Stimulated activated CD8-positive, alpha-beta memory T cell treated with anti-CD3 and anti-CD28 coated beads, Interleukin-4, amount 100 ng/mL, for 4 hours (primary cell): ENCODE data around the gene CDC42EP4.
A peak's percentile ranks its signal among the peaks of the same experiment; 100 is the strongest.

Experiments used
- DNase-seq, 2 donors: peaks; one replicate each; pipeline ENCODE4 v3.0.0-alpha.2; 2020; ENCODE audit warnings: low read depth in 2 of 2, low spot score in 1 of 2

Gene CDC42EP4, protein sequence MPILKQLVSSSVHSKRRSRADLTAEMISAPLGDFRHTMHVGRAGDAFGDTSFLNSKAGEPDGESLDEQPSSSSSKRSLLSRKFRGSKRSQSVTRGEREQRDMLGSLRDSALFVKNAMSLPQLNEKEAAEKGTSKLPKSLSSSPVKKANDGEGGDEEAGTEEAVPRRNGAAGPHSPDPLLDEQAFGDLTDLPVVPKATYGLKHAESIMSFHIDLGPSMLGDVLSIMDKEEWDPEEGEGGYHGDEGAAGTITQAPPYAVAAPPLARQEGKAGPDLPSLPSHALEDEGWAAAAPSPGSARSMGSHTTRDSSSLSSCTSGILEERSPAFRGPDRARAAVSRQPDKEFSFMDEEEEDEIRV

DNA sequence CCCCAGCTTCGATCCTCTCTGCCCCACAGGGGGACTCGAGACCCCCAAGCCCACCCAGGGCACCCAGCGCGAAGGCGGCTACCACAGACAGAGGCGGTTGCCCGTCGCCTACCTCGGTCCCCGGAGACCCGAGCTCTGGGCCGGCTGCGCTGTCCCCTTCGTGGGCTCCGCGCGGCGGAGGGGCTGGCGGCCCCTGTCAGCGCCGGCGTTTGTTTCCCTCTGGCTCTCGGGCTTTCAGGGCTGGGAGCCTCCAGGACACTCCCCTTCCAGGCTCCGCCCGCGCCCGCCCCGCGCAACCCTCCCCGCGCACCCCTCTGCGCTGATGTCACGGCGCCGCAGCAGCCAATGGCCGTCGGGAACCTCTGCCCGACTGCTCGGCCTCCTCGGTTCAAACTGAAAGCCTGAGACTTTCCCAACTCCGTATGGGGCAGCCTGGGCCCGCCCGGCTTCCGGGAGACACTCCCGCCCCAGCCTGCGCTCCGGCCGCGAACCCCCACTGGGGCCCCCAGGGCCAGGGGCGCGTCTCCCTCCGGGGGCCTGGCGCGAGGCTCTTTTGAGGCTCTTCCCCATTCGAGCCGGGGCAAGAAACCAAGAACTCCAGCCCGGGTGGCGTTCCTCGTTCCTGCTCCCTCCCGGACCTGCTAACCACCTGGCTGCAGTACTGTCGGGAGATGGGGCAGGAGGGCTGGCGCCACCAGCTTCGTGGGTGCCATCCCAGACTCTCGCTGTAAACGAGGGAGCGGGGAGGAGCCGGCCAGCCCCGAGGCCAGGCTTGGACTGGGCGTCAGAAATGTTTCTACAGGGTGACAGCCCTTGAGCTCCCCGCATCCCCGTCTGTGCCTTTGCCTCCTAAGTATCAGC lies at the start of gene CDC42EP4:
Gene CDC42EP4 (minus strand): TSS at position 221 of the 861 bp plus-strand sequence. CDS start 25,501 bp downstream, outside the sequence.
- peak; percentile 49 to 70 for DNase-seq

DNA sequence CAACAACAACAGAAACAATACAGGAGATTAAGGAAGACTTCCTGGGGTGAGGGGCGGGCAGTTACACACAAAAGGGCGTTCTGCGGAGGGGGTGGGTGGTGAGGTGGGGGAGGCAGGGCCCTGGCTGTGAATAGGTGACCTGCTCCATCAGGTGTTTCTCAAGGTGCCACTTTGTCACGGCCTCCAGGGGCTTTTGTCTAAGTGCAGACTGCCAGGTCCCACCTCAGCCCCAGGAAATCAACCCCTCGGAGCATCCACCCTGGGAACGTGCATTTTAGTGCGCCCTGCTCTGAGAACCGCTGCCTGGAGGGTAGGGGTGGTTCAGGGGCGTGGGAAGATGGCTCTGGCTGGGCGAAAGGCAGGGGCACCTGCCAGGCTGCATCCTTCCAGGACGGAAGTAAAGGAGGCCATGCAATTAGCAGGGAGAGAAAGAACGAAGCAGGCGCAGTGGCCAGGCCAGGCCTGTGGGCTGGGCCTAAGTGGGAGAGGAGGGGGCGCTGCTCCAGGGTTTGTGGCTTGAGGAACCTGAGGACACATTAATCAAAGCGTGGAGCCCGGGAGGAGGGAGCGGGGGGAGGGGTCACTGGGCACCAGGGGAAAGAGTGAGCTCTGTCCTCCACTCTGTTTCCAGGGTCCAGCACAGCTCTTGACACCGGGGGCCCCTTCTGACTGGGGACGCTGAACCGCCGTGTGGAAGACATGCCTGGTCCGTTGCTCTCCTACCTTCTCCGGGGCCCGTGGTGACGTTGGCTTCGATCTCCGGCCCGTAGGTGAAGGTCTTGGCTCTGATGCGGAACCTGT lies 49.4 kb upstream of the CDC42EP4 start:
- DNase-seq = no peak

DNA sequence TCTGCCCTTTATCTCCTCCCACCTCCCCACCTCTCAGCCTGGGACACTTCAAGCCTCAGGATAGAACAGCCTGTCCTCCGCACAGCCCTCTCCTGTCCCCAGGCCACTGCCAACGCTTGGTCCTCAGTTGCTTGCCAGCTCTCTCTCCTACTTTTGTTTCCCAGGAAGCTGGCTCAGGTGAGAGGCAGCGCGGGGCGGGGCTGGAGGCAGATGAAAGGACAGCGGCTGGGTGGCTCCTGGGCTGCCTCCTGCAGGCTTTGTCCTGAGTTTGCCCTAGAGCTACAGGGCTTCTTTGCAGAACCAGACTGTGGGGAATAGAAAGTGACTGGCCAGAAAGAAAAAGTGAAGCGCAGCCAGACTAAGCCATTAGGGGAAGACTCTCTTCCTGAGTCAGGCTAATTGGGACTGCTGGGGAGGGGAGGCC lies 48.2 kb upstream of the CDC42EP4 start:
- no peak for DNase-seq

DNA sequence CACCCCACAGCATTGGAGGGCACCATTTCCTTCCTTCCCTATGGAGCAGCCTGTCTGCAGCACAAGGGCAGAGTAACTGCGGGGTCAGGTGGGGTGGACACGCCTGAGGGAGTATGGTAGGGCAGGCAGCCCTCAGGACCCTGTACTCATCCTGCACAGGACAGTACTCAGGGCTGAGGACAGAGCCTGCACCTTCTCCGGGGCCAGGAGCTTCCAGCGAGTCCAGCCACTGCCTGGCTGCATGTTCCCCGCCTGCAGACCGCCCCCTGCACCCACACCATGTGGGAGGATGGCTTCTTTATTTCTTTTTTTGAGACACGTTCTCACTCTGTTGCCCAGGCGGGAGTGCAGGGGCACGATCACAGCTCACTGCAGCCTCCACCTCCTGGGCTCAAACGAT lies 47.6 kb upstream of the CDC42EP4 start:
- no peak for DNase-seq

DNA sequence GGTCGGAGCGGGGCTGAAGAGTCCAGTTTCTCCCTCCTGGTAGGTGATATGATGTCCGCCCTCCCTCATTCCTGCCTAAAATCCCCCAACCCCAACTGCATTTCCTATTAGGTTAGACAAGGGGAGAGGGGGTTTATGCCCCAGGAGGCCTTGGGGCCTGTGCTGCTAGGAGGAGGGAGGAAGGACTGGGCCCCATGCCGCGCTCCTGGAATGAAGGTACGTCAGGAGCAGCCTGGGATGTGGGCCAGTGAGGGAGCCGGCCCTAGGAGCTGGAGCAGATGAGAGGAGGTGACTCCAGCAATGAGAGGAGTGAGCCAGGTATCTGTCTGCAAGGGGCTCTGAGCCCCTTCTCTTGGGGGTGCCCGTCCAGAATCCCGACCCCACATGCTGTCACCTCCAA lies 46.9 kb upstream of the CDC42EP4 start:
- no peak for DNase-seq

DNA sequence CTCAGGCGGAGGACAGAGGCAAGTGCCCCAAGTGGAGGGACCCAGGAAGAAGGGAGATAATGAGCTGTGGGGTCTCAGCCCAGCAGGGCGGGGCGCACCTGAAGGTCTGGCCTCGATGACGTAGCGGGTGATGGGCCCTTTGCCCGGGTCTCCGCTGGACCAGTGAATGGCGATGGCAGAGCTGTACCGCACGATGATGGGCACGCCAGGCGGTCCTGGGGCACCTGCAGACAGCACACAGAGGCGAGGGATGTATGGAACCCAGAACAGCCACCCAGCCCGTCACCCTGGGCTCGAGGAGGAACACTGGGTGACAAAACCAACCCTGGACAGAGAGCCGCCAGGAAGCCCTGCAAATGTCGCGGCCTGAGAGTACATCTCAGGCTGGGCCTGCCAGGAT lies 46.2 kb upstream of the CDC42EP4 start:
- no peak for DNase-seq

DNA sequence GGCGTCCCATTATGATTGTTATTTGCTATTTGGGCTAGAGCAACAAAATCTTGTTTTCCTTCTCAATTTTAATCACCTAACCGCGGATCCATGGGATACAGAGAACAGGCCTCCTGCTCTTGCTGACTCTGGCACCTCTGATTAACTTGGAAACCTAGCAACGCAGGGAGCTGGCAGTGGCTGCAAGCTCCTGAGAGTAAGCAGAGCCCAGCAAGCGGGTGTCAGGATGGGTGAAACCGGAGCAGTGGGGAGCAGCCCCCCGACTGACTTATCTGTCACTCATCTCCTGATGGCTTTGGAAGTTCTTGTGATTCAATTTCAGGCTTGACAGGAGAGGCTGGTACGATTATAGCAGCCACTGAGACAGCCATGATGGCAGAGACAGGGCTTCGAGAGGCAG lies 45.5 kb upstream of the CDC42EP4 start:
- DNase-seq = no peak

DNA sequence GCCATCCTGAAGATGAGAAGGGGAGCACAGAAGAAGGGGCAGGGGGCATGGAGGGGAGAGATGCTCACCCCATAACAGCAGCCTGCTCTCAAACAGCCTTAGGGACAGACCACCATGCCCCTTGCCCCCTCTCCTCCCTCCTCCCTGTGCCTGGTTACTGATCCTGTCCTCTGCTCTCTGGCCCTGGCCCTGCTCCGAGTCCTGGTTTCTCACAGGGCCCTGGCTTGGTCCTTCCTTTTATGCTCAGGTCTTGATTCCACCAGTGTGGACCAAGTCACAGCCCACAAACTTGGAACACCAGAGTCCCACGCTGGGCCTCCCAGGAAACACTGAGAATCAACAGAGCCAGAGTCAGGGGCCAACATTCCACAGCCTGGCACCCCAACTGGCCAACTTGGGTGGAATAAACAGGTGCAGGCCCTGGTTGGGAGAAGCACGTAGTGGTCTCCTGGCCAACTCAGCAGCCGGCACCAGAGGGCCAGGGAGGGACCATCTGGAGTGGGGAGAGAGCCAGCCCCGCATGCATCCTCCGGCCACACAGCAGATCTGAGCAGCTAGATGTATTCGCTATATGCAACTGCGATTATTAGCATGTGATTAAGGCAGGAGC lies 44.9 kb upstream of the CDC42EP4 start:
- DNase-seq = no peak

DNA sequence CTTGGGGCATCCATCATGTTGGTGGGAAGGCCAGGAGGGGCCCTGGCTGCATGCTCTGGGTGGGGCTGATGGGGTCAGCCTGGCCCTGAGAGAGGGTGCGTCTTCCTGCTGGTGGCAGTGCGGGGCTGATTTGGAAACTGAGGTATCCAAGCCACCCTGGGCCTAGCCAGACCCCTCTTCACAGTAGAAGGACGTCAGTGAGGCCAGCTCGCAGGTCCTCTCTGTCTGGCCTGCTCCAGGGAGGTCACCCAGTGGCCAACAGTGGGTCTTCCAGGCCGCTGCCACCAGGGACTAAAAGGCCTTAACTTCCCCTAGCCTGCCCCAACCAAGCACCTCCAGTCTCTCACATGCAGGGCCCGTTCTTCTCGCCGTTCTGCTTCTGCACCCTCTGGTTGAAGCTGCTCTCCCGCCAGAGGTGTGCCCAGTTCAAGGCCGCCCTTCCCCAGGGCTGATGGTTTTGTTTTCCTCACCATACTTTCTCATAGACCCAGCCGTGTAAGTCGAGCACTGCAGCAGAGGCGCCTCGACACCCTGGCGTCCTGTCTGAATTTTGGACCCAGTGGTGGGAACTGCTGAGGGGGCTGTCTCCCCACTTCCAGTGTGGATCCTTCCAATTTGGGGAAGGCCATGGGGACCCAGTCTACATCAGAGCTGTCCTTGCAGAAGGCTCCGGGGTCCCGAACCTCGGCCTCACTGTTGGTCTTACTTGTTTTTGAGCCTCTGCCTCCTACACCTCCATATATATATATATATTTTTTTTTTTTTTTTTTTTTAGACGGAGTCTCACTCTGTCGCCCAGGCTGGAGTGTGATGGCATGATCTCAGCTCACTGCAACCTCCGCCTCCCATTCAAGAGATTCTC lies 42.9 kb upstream of the CDC42EP4 start:
- no peak for DNase-seq

DNA sequence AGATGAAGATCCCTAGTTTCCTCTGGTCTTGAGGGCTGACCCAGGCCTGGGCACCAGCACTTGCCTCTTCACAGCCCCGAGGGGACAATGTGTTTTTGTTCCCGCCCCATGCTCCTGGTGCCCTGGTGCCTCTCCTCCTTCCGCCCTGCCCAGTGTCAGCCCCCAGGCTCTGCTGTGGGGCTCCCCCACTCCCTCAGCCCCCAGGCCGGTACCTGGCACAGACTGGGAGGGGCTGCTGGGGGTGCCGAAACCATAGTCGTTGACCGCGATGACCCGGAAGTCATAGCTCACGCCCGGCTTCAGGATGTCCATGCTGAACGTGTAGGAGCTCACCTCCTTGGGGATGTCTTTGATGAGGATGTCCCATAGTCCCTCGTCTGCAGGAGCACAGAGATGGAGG lies 40.5 kb upstream of the CDC42EP4 start:
- DNase-seq = no peak

DNA sequence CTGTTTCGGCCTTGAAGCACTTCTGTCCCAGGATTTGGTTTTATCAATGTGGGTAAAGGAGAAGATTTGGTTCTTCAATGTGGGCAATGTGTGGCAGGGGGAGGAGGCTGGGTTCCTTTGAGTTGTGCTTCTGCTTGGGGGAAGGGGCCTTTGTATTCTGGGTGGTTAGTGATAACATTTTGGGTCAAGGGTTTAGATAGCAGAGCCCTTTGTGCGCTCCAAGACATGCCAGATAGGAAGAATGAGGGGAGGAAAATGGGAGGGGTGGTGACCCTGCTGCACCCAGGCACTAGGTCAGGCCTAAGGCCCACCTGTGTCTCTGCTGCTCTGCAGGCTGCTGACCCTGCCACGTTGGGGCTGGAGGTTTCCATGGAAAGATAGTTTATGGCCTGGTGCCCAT lies 40.0 kb upstream of the CDC42EP4 start:
- DNase-seq = no peak

DNA sequence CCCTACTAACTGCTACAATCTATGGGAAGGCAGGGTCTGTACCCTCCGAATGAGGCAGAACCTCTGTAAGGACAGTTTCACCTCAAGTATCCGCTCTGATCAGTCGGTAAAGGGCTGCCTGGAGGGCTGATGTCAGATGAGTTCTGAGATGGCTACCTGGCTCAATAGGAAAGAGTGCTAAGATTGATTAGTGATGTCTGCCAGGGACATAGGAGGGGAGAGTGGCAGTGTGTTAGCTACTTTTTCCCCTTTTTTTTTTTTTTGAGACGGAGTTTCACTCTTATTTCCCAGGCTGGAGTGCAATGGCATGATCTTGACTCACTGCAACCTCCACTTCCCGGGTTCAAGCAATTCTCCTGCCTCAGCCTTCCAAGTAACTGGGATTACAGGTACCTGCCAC lies 39.1 kb upstream of the CDC42EP4 start:
- no peak for DNase-seq

DNA sequence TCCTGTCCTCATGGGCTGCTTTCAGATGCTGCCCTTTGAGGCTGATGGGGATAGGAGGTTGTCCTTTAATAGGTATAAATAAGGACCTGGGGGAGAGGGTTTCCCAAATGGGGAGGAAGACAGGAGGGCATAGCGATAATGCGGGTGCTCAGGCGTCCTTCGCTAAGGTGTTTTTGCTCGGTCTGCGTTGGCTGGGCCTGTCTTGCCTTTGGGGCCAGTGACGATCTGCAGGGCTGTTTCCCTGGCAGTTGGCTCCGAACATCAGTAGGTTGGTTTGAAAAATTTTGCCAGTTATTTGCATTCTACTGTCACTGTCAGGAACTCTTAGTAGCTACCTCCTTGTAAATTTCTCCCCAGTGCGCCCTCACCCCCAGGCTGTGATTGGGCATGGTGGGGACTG lies 37.8 kb upstream of the CDC42EP4 start:
- no peak for DNase-seq

DNA sequence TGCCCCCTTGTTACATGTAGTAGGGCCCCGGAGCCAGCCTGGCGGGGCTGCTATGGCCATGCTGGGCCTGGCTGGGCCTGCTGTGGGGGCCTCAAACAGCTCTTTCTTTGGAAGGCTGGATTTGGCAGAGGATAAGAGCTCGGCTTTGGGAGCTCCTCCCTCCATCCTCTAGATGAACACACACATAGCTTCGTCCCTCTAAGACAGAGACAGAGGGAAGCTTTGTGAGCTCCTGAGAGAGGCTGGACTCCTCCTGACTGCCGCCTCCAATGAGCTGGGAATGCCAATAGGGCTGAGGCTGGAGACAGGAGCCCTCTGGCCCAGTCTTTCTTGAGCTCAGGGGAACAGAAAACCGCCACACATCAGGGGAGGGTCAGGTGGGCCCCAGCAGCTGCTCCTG lies 37.3 kb upstream of the CDC42EP4 start:
- no peak for DNase-seq

DNA sequence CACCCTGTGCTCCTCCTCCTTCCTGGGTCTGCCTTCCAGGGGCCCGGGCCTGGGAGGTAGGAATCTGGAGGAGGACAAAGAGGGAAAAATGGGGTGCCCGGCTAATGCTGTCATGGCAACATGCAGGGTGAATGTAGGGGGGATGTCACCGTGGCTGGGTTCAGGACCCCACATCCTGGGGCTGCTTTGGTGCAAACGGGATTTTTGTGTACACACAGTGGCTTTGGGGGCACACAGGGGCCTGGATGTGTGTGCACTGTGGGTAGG lies 37.0 kb upstream of the CDC42EP4 start:
- no peak for DNase-seq

DNA sequence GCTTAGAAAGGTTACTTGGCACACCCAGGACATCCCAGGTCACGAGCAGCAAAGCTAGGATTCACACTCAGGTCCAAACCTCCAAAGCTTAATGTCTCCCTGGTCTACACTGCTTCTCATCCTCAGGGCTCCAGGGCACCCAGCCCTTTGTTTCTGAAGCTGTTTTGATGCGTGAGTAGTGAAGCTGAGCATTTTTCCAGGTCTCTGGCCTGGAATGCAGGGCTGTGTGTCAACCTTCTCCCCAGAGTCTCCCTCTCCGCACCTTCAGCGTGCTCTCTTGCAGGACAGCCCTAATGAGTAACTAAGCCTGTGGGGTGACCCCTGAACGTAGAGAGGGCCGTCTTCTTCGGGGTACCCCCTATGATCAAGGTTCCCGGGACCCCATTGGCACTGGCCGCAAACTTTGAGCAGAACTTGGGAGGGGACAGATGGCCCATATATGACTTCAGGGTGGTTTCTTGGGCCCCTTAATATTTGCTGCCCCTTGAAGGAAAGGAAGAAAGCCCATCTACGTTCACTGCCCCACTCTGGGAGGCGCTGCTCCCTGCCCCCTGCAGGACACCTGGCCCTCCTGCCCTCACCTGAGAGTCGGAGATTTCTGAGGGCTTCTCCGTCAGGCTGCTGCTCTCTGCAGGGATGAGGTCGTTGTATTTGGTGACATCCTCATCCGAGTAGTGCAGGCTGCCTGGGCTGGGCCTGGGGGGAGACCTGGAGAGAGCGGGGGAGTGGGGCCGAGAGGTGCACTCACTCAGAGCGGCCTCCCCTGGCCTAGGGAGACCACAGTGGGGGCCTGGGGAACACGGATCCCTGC lies 36.4 kb upstream of the CDC42EP4 start:
- no peak for DNase-seq

DNA sequence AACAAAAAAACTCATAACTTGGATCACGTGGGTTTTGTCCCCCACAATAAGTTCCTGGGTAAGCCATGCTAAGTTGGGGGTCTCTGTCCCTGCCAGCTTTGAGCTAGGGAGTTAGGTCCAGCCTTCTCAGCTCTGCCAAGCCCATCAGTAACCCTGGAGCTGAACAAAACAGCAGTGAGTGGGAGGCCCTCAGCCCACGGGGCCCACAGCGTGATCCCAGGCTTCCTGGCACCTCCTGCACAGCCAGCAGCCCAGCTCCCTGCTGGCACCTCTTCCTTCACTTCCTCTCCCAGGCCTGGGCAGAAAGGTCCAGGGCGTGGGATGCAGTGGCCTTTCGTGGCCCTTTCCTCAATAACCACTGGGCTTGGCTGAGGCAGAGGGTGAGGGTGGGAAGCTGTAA lies 35.5 kb upstream of the CDC42EP4 start:
- no peak for DNase-seq

DNA sequence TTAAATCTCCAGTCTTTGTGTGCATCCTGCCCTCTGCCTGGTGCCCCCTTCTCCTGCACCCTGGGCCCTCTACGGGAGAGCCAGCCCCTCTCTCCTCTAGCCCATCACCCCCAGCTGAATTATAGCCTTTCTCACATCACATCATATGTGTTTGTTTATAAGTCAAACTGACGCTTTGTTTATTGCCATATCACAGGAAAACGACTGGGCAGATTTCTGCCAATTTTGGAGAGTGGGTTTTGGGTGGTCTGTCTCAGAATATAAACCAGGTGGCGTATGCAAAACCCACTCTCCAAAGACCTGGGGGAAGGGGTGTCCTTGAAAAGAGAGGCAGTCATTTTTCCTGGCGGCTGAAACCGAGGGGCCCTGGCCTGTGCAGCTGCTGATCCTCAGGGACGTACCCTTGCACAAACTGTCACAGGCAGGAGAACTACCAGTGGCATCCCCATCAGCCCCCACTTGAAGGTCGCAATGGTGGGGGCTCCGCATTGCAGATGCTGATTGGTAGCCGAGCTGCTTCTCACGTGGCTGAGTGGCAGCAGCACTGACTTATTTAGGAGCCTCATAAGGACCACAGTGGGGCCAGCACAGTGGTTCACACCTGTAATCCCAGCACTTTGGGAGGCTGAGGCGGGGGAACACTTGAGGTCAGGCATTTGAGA lies 34.8 kb upstream of the CDC42EP4 start:
- no peak for DNase-seq
